Fibroblast of lung (primary cell): ENCODE data around the gene DDHD1.

Experiments used
- CTCF ChIP-seq, 2 donors: IDR thresholded peaks in 1 of 2; conservative IDR thresholded peaks in 1 of 2; 1 replicate in 1 of 2; 2 replicates in 1 of 2; pipeline ENCODE4 v1.5.1; 2011 to 2012; ENCODE audit warnings: low read length in 2 of 2, control low read depth in 1 of 2, inconsistent platforms in 1 of 2, low read depth in 1 of 2, mild to moderate bottlenecking in 1 of 2
- EZH2 ChIP-seq: IDR thresholded peaks from 2 replicates; pipeline ENCODE4 v1.5.1; 2012; ENCODE audit warnings: low read length, control low read depth, mild to moderate bottlenecking; ENCODE audit errors: missing control alignments

- TF ChIP-seq CTCF (conservative IDR thresholded peaks at IDR 0.05 in 1 of 2, IDR thresholded peaks at IDR 0.05 in 1 of 2; ENCODE audit: low read depth in 1 of 2, low read length in 2 of 2), result no peak
- no peak for TF ChIP-seq EZH2
Measured at GRCh38 chr14:53017837-53018236, 135.3 kb downstream of the DDHD1 start.
